Stimulated activated CD8-positive, alpha-beta memory T cell treated with anti-CD3 and anti-CD28 coated beads, Interleukin-15, amount 100 ng/mL, for 1 hour (primary cell): ENCODE data around the gene ANKRD11.
"Not testable (repeated sequence)": the region's sequence is repeated elsewhere in the genome, so short reads cannot be mapped to it uniquely, and the experiment has no call there.

Experiments
- DNase-seq: peaks from one replicate; pipeline ENCODE4 v3.0.0-alpha.2; 2020; ENCODE audit warnings: low read depth

Gene ANKRD11

GRCh38 chr16:89478576-89479221 lies 11.7 kb downstream of the ANKRD11 start:
- DNase-seq = no peak

GRCh38 chr16:89476811-89477261 lies 13.5 kb downstream of the ANKRD11 start:
- DNase-seq = no peak

- DNase-seq = no peak
Observed at GRCh38 chr16:89476379-89476778, 14.0 kb downstream of the ANKRD11 start.

GRCh38 chr16:89475144-89475543 lies 15.2 kb downstream of the ANKRD11 start:
- no peak for DNase-seq

GRCh38 chr16:89473791-89474414 lies 16.5 kb downstream of the ANKRD11 start:
- DNase-seq = no peak

- no peak for DNase-seq
Observed at GRCh38 chr16:89473136-89473712, 17.1 kb downstream of the ANKRD11 start.

GRCh38 chr16:89472711-89473075 lies 17.7 kb downstream of the ANKRD11 start:
- no peak for DNase-seq

GRCh38 chr16:89467382-89467781 lies 23.0 kb downstream of the ANKRD11 start:
- no peak for DNase-seq

- no peak for DNase-seq
Observed at GRCh38 chr16:89466920-89467319, 23.4 kb downstream of the ANKRD11 start.

GRCh38 chr16:89463312-89463711 lies 27.0 kb downstream of the ANKRD11 start:
- not testable (repeated sequence) for DNase-seq

- not testable (repeated sequence) for DNase-seq
Observed at GRCh38 chr16:89462639-89463038, 27.7 kb downstream of the ANKRD11 start.

- not testable (repeated sequence) for DNase-seq
Observed at GRCh38 chr16:89461890-89462289, 28.5 kb downstream of the ANKRD11 start.

- DNase-seq = no peak
Observed at GRCh38 chr16:89460556-89460955, 29.8 kb downstream of the ANKRD11 start.

- DNase-seq = no peak
Observed at GRCh38 chr16:89458967-89459366, 31.4 kb downstream of the ANKRD11 start.

- DNase-seq = no peak
Observed at GRCh38 chr16:89458551-89458950, 31.8 kb downstream of the ANKRD11 start.

GRCh38 chr16:89456419-89456959 lies 33.9 kb downstream of the ANKRD11 start:
- no peak for DNase-seq

GRCh38 chr16:89455692-89456091 lies 34.7 kb downstream of the ANKRD11 start:
- no peak for DNase-seq

GRCh38 chr16:89455178-89455577 lies 35.2 kb downstream of the ANKRD11 start:
- no peak for DNase-seq

- DNase-seq = not testable (repeated sequence)
Observed at GRCh38 chr16:89454378-89455125, 35.8 kb downstream of the ANKRD11 start.

- no peak for DNase-seq
Observed at GRCh38 chr16:89453501-89454321, 36.6 kb downstream of the ANKRD11 start.

- DNase-seq = no peak
Observed at GRCh38 chr16:89452925-89453324, 37.4 kb downstream of the ANKRD11 start.

GRCh38 chr16:89452241-89452640 lies 38.1 kb downstream of the ANKRD11 start:
- no peak for DNase-seq
